ENCODE measurements around the gene GATM. TPM values are rescaled to one million over a fixed set of nuclear protein-coding genes. Genes with fewer than 3 reads are reported as not detected.

Gene GATM
- total and polyA plus RNA-seq, 2 of the 8 experiments (the other 6 are each of a cell fraction or from before 2014, with no cell fraction given), result 10.2 to 15.1 TPM

DNA sequence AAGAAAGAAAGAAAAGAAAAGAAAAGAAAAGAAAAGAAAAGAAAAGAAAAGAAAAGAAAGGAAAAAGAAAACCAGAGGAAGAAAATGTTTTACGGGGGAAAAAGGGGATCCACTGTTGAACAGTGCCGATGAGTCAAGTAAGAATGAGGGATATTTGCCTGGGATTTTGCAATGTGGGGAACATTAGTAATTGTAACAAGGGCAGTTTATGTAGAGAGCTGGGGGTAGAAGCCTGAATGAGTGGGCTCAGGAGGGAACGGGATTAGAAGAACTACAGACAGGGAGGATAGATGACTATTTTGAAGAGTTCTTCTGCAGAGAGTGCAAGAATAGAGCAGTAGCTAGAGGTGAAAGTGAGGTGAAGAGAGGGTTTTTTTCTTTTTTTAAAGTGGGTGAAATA, 28.7 kb downstream of the GATM start:
- Histone ChIP-seq H2BK12ac (ENCODE audit: low read depth, low read length) (no peak overlapping the region), H2AK5ac (ENCODE audit: low read depth, low read length) (no peak overlapping the region), H2BK5ac (ENCODE audit: low read depth, low read length) (no peak overlapping the region), H3K27ac (ENCODE audit: low read depth, low read length) (no peak overlapping the region), H3K9me3 (ENCODE audit: insufficient read depth in 2 of 2, low read depth in 1 of 2, low read length in 1 of 2) (0 out of 4 replicates have a peak, but pooled peaks cover 0 to 2% of the 10 kb centered on the region in 2 experiments), H2BK20ac (ENCODE audit: low read length) (no peak overlapping the region), H3K79me1 (ENCODE audit: low read depth, low read length) (no peaks in the 10 kb centered on the region), H2BK120ac (replicated peaks; ENCODE audit: low read depth, low read length) (no peak overlapping the region), H3K36me3 (ENCODE audit: control insufficient read depth in 2 of 4, insufficient read depth in 4 of 4, low read length in 3 of 4) (no peaks in the 10 kb centered on the region), H4K5ac (ENCODE audit: insufficient read length, low read depth, low read length) (no peak overlapping the region), H4K91ac (replicated peaks; ENCODE audit: insufficient read length, low read length) (no peak overlapping the region), H3K4me3 (ENCODE audit: extremely low read depth in 1 of 4, insufficient read depth in 2 of 4, low read depth in 3 of 4, low read length in 4 of 4) (no peak overlapping the region), H2AFZ (ENCODE audit: low read length) (no peak overlapping the region), H3K79me2 (ENCODE audit: control insufficient read depth in 1 of 2, insufficient read depth in 2 of 2, low read length in 2 of 2) (no peaks in the 10 kb centered on the region), H3K9ac (replicated peaks in 1 of 4; ENCODE audit: extremely low read depth in 1 of 4, low read depth in 3 of 4, low read length in 3 of 4) (no peak overlapping the region), H3K23ac (ENCODE audit: insufficient read length) (no peak overlapping the region), H3K4me1 (replicated peaks in 1 of 4; ENCODE audit: control insufficient read depth in 3 of 4, insufficient read depth in 4 of 4, low read length in 3 of 4) (no peaks in the 10 kb centered on the region), H4K20me1 (replicated peaks in 1 of 2; ENCODE audit: control insufficient read depth in 1 of 2, insufficient read depth in 2 of 2, low read length in 2 of 2) (no peaks in the 10 kb centered on the region), H2BK15ac (ENCODE audit: low read length) (no peak overlapping the region), H3K18ac (ENCODE audit: extremely low read depth, low read length) (no peak overlapping the region), H3K27me3 (replicated peaks in 1 of 4; ENCODE audit: control insufficient read depth in 3 of 4, extremely low read depth in 1 of 4, insufficient read depth in 3 of 4, low read length in 3 of 4) (no peaks in the 10 kb centered on the region), H3K4ac (replicated peaks; ENCODE audit: insufficient read length, low read depth, low read length) (no peak overlapping the region), H3K14ac (ENCODE audit: insufficient read length) (no peak overlapping the region), H3K23me2 (ENCODE audit: low read depth, low read length) (no peaks in the 10 kb centered on the region), H4K8ac (ENCODE audit: extremely low read depth, insufficient read depth, low read length) (no peak overlapping the region), H3K4me2 (ENCODE audit: insufficient read depth in 1 of 2, low read depth in 2 of 2, low read length in 2 of 2) (no peak overlapping the region), H3K56ac (replicated peaks; ENCODE audit: insufficient read length, low read depth, low read length) (no peak overlapping the region)
- 85% methylated on average over 3 of the region's 3 CpGs; no CpG with 5 or more reads in 1 of the 2 experiments for WGBS, 2 experiments (ENCODE audit: extremely low coverage in 1 of 2, insufficient coverage in 1 of 2, insufficient read length in 1 of 2, insufficient replicate concordance in 2 of 2, low coverage in 1 of 2, low lambda C conversion rate in 2 of 2, missing lambda C conversion rate in 1 of 2)
- DNase-seq (ENCODE audit: low read depth in 1 of 2, low spot score in 2 of 2), result no peak
- TF ChIP-seq, protein P1, sequence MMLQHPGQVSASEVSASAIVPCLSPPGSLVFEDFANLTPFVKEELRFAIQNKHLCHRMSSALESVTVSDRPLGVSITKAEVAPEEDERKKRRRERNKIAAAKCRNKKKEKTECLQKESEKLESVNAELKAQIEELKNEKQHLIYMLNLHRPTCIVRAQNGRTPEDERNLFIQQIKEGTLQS (IDR thresholded peaks at IDR 0.05; ENCODE audit: insufficient read depth, low read depth, low read length), result no peak
- no peak for TF ChIP-seq NANOG (IDR thresholded peaks at IDR 0.05; ENCODE audit: insufficient read depth, low read depth, low read length, poor library complexity, severe bottlenecking)
- TF ChIP-seq RNF2 (IDR thresholded peaks at IDR 0.05; ENCODE audit: borderline replicate concordance, low read depth, low read length, missing control alignments, poor library complexity, severe bottlenecking), result no peak
- no peak for TF ChIP-seq JUN (IDR thresholded peaks at IDR 0.05; ENCODE audit: low read depth, low read length)
- TF ChIP-seq CTBP2 (IDR thresholded peaks at IDR 0.05; ENCODE audit: borderline replicate concordance, insufficient read depth, insufficient read length, low read length), result no peak
- no peak for TF ChIP-seq TEAD4 (IDR thresholded peaks at IDR 0.05; ENCODE audit: low read depth, low read length)
- no peak for TF ChIP-seq HDAC6 (IDR thresholded peaks at IDR 0.05; ENCODE audit: low read depth, low read length)
- TF ChIP-seq SIX5 (IDR thresholded peaks at IDR 0.05; ENCODE audit: low read depth, low read length), result no peak
- TF ChIP-seq MAX (IDR thresholded peaks at IDR 0.05), result no peak
- no peak for TF ChIP-seq KDM1A (IDR thresholded peaks at IDR 0.05; ENCODE audit: borderline replicate concordance, low read length)
- TF ChIP-seq BCL11A (IDR thresholded peaks at IDR 0.05; ENCODE audit: low read depth in 2 of 2, low read length in 2 of 2), result no peak
- TF ChIP-seq POU5F1 (IDR thresholded peaks at IDR 0.05; ENCODE audit: low read depth, low read length), result no peak
- TF ChIP-seq GABPA (IDR thresholded peaks at IDR 0.05; ENCODE audit: borderline replicate concordance, insufficient read depth, low read length), result no peak
- ChIA-PET CTCF (ENCODE audit: partially characterized antibody) (interaction anchor here (0.6 to 1.4 kb wide), 2 partner anchors 17 to 18 kb away, joined by 4 read pairs; no protein-coding TSS in a partner anchor), POLR2A (ENCODE audit: partially characterized antibody) (interaction anchor here (0.7 kb wide), 1 partner anchor 8 kb away, joined by 3 read pairs; no protein-coding TSS in a partner anchor)
- no peak for FAIRE-seq

Measured in H1 (cell line).